H1 (cell line): ENCODE results near the gene DIO3. TPM values are rescaled to one million over a fixed set of nuclear protein-coding genes. Genes with fewer than 3 reads are reported as not detected.

Source experiments
- ATF2 ChIP-seq: IDR thresholded peaks from 2 replicates; pipeline ENCODE4 v1.6.1; 2012; ENCODE audit warnings: low read length, inconsistent platforms
- CHD7 ChIP-seq: fragments of 300-600 bp; sonication (generic); IDR thresholded peaks from 2 replicates; pipeline ENCODE4 v1.7.1; 2012; ENCODE audit warnings: low read length, moderate library complexity, mild to moderate bottlenecking, inconsistent platforms; ENCODE audit not compliant: insufficient replicate concordance
- E2F6 ChIP-seq: IDR thresholded peaks from 2 replicates; pipeline ENCODE4 v1.6.1; 2012; ENCODE audit warnings: inconsistent platforms
- KDM4A ChIP-seq: IDR thresholded peaks from one replicate; pipeline ENCODE4 v1.7.1; 2012; ENCODE audit warnings: low read depth, mild to moderate bottlenecking, moderate library complexity, low read length, inconsistent platforms; ENCODE audit not compliant: severe bottlenecking
- NRF1 ChIP-seq: IDR thresholded peaks from 2 replicates; pipeline ENCODE4 v1.6.1; 2011; ENCODE audit warnings: mild to moderate bottlenecking, low read depth, low read length, improper control_type of control experiment
- PHF8 ChIP-seq: fragments of 200-600 bp; sonication (generic); conservative IDR thresholded peaks from 2 replicates; pipeline ENCODE4 v1.7.1; 2012; ENCODE audit warnings: low read depth, mild to moderate bottlenecking, inconsistent platforms, low read length, moderate library complexity
- RBBP5 ChIP-seq: IDR thresholded peaks from 2 replicates; pipeline ENCODE4 v1.7.1; 2012; ENCODE audit warnings: low read depth, mild to moderate bottlenecking, inconsistent platforms, low read length, moderate library complexity, borderline replicate concordance
- polyA plus RNA-seq, 7 experiments: library from polyadenylated mRNA; depleted of rRNA in 3 of 7; stranded (reverse) in 5 of 7; unstranded in 2 of 7; fragments of >200 nt in 5 of 7; fragments of 200-250 nt in 2 of 7; gene quantifications; 1 replicate in 5 of 7; 2 replicates in 1 of 7; 4 replicates in 1 of 7; pipeline versions ENCODE4 v1.2.1 to v1.2.3, GENCODE V29; 2011 to 2013; ENCODE audit warnings: missing spikeins in 2 of 7, mixed read lengths in 2 of 7
- total RNA-seq: library from RNA; stranded (reverse); fragmentation: NEBNext Ultra II Directional; extraction: Animal tissue kit (Norgen Biotek cat#: 25700); gene quantifications from 2 replicates; pipeline ENCODE4 v1.2.1, GENCODE V29; 2021

DIO3 gene
- total and polyA plus RNA-seq, 2 of the 8 experiments (the other 6 are each of a cell fraction or from before 2014, with no cell fraction given): 0.17 to 0.19 TPM

- TF ChIP-seq E2F6 (no peak), RBBP5 (no peak), ATF2 (no peak), KDM4A (no peak), NRF1 (no peak), CHD7 (no peak), PHF8 (no peak)
- TF ChIP-seq, all 59 proteins: peak for 0
Observed at GRCh38 chr14:101544550-101544949, 16.7 kb upstream of the DIO3 start (continued).
